HEK293T (cell line): ENCODE measurements around the gene OR6B3.

Experiments used
- CTCF ChIA-PET: fragments of 350-600 bp; formaldehyde crosslinking; extraction: SDS; loops from one replicate; lab custom pipeline; 2021; ENCODE audit warnings: antibody characterized with exemption, inconsistent platforms; lab: Yijun Ruan, JAX
- POLR2A ChIA-PET: fragments of 350-600 bp; formaldehyde crosslinking; extraction: SDS; loops from one replicate; lab custom pipeline; 2020; ENCODE audit warnings: antibody characterized with exemption, inconsistent platforms; lab: Yijun Ruan, JAX
- DNase-seq: peaks from one replicate; pipeline ENCODE4 v3.0.0; 2012; ENCODE audit warnings: mixed read lengths; ENCODE audit errors: extremely low spot score
- ARNT ChIP-seq: fragments of 450-650 bp; IDR thresholded peaks from 2 replicates; pipeline ENCODE4 v1.6.1; 2017; ENCODE audit warnings: mild to moderate bottlenecking
- BHLHE40 ChIP-seq: fragments of 450-650 bp; IDR thresholded peaks from 2 replicates; pipeline ENCODE4 v1.6.1; 2016; ENCODE audit warnings: mild to moderate bottlenecking, moderate library complexity, borderline replicate concordance
- CTBP1 ChIP-seq: fragments of 450-650 bp; IDR thresholded peaks from 2 replicates; pipeline ENCODE4 v1.6.1; 2016; ENCODE audit warnings: borderline replicate concordance
- ELF4 ChIP-seq: fragments of 450-650 bp; IDR thresholded peaks from 2 replicates; pipeline ENCODE4 v1.6.1; 2017; ENCODE audit warnings: antibody characterized with exemption
- FOXA1 ChIP-seq: fragments of 450-650 bp; IDR thresholded peaks from 2 replicates; pipeline ENCODE4 v1.6.1; 2016; ENCODE audit warnings: mild to moderate bottlenecking
- FOXK2 ChIP-seq: fragments of 450-650 bp; IDR thresholded peaks from 2 replicates; pipeline ENCODE4 v1.6.1; 2016; ENCODE audit warnings: mild to moderate bottlenecking
- FOXM1 ChIP-seq: fragments of 450-650 bp; IDR thresholded peaks from 2 replicates; pipeline ENCODE4 v1.6.1; 2017; ENCODE audit warnings: mild to moderate bottlenecking, borderline replicate concordance
- HDGF ChIP-seq: fragments of 450-650 bp; IDR thresholded peaks from 2 replicates; pipeline ENCODE4 v1.6.1; 2017; ENCODE audit warnings: antibody characterized with exemption, borderline replicate concordance
- L3MBTL2 ChIP-seq: fragments of 450-650 bp; conservative IDR thresholded peaks from 2 replicates; pipeline ENCODE4 v1.6.1; 2016; ENCODE audit warnings: mild to moderate bottlenecking
- LEF1 ChIP-seq: fragments of 450-650 bp; IDR thresholded peaks from 2 replicates; pipeline ENCODE4 v1.6.1; 2017; ENCODE audit warnings: mild to moderate bottlenecking, borderline replicate concordance
- NFRKB ChIP-seq: fragments of 450-650 bp; IDR thresholded peaks from 2 replicates; pipeline ENCODE4 v1.6.1; 2016; ENCODE audit warnings: mild to moderate bottlenecking, moderate library complexity
- PKNOX1 ChIP-seq: fragments of 450-650 bp; IDR thresholded peaks from 2 replicates; pipeline ENCODE4 v1.6.1; 2016
- SP1 ChIP-seq: fragments of 450-650 bp; IDR thresholded peaks from 2 replicates; pipeline ENCODE4 v1.6.1; 2017
- SUZ12 ChIP-seq: fragments of 450-650 bp; IDR thresholded peaks from 2 replicates; pipeline ENCODE4 v1.6.1; 2016; ENCODE audit warnings: mild to moderate bottlenecking
- TARDBP ChIP-seq: fragments of 450-650 bp; IDR thresholded peaks from 2 replicates; pipeline ENCODE4 v1.6.1; 2016
- ZNF384 ChIP-seq: fragments of 450-650 bp; IDR thresholded peaks from 2 replicates; pipeline ENCODE4 v1.6.1; 2016

The OR6B3 gene

GRCh38 chr2:240064898-240065297 lies 11.6 kb upstream of the OR6B3 start:
- ChIA-PET POLR2A (no interaction called here), CTCF (no interaction called here)
- no peak for TF ChIP-seq BHLHE40
- DNase-seq, result no peak

GRCh38 chr2:240060977-240061591 lies 7.8 kb upstream of the OR6B3 start:
- DNase-seq, result peak; percentile 39
- ChIA-PET CTCF (interaction anchor here (0.7 to 3.0 kb wide), 6 partner anchors 10 to 96 kb away, joined by 3 to 24 read pairs (median 5); partner anchors contain the start of genes NDUFA10 and OTOS), POLR2A (no interaction called here)
- no peak for TF ChIP-seq L3MBTL2
- peak; percentile 88 for TF ChIP-seq PKNOX1
- TF ChIP-seq FOXK2, result no peak

- no peak for DNase-seq
- ChIA-PET CTCF (interaction anchor here (0.9 kb wide), 1 partner anchor 87 kb away, joined by 3 read pairs; no protein-coding TSS in a partner anchor), POLR2A (no interaction called here)
- no peak for TF ChIP-seq SUZ12
- TF ChIP-seq FOXM1, result no peak
- TF ChIP-seq FOXA1, result no peak
- no peak for TF ChIP-seq SP1
- TF ChIP-seq TARDBP, result no peak
- TF ChIP-seq HDGF, result no peak
- TF ChIP-seq L3MBTL2, result no peak
- no peak for TF ChIP-seq ZNF384
- TF ChIP-seq PKNOX1, result no peak
These were observed 3.4 kb upstream of the OR6B3 start for GRCh38 chr2:240056678-240057077.

- ChIA-PET CTCF (interaction anchor here (0.9 kb wide), 1 partner anchor 88 kb away, joined by 3 read pairs; no protein-coding TSS in a partner anchor), POLR2A (no interaction called here)
- no peak for DNase-seq
- no peak for TF ChIP-seq HDGF
- no peak for TF ChIP-seq NFRKB
- peak; percentile 65 for TF ChIP-seq PKNOX1
- no peak for TF ChIP-seq FOXM1
- TF ChIP-seq ARNT, result no peak
These were observed 2.0 kb upstream of the OR6B3 start for GRCh38 chr2:240055177-240055917.

DNA sequence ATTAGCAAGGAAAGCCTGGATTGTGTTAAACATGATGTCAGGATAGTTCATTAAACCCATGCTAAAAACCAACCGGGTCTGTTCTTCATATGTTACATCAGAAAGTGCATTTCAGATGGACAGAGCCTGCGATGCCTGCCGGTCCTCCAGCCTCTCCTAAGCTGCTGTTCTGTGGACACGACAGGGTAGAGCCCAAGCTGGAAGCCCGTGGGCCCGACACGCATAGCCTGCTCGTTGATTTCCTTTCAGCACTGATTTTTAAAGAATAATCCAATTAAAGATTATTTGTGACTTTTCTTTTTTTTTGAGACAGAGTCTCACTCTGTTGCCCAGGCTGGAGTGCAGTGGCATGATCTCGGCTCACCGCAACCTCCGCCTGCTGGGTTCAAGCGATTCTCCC lies 797 bp downstream of the OR6B3 start:
- ChIA-PET CTCF (no interaction called here), POLR2A (interaction anchor here (0.7 kb wide), 1 partner anchor 9 kb away, joined by 3 read pairs; no protein-coding TSS in a partner anchor)
- DNase-seq, result no peak
- TF ChIP-seq PKNOX1, result no peak
- no peak for TF ChIP-seq TARDBP
- TF ChIP-seq SUZ12, result no peak
- TF ChIP-seq FOXM1, result no peak
- no peak for TF ChIP-seq ZNF384
- no peak for TF ChIP-seq LEF1
- TF ChIP-seq ELF4, result no peak
- TF ChIP-seq FOXK2, result no peak
- no peak for TF ChIP-seq HDGF

DNA sequence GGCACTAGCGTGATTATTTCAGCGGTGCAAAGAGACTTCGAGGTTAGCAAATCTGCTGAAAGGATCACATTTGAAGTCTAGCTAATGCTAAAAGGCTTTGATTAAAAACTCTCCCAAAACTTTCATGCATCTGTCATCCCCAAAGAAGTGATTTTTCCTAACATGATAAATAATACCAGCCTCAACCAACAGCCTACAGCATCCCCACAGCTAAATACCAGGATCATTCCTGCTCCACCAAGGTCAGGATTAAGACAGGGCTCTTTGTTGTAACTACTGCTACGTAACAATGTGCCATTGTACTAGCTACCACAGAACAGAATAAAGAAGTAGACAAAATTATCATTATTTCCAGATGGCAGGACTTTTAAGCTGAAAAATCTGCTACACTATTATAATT lies 1.6 kb downstream of the OR6B3 start:
- ChIA-PET POLR2A (interaction anchor here (0.7 kb wide), 1 partner anchor 8 kb away, joined by 3 read pairs; no protein-coding TSS in a partner anchor), CTCF (interaction anchor here (1.6 kb wide), 1 partner anchor 9 kb away, joined by 6 read pairs; no protein-coding TSS in a partner anchor)

More for the DNA sequence above, 1.6 kb downstream of the OR6B3 start:
- no peak for DNase-seq
- no peak for TF ChIP-seq HDGF
- TF ChIP-seq ARNT, result no peak
- no peak for TF ChIP-seq NFRKB
- no peak for TF ChIP-seq L3MBTL2
- TF ChIP-seq LEF1, result no peak
- no peak for TF ChIP-seq BHLHE40
- no peak for TF ChIP-seq CTBP1
- TF ChIP-seq FOXK2, result no peak
- TF ChIP-seq PKNOX1, result no peak
- TF ChIP-seq TARDBP, result no peak
- TF ChIP-seq FOXM1, result no peak
- TF ChIP-seq ELF4, result no peak
- TF ChIP-seq FOXA1, result no peak
- no peak for TF ChIP-seq SUZ12
- TF ChIP-seq SP1, result no peak
- no peak for TF ChIP-seq ZNF384
